HEK293 (cell line): ENCODE results near the gene KLHDC7B.

Experiments
- BCL11B ChIP-seq: fragments of 450-650 bp; formaldehyde crosslinking; IDR thresholded peaks from 2 replicates; pipeline ENCODE4 v1.5.1; 2016; ENCODE audit warnings: low read depth, missing biosample characterization, missing genetic modification characterization
- MYNN ChIP-seq: fragments of 450-650 bp; formaldehyde crosslinking; IDR thresholded peaks from 2 replicates; pipeline ENCODE4 v1.5.1; 2016; ENCODE audit warnings: missing biosample characterization, missing genetic modification characterization, borderline replicate concordance
- REPIN1 ChIP-seq: fragments of 450-650 bp; formaldehyde crosslinking; IDR thresholded peaks from 2 replicates; pipeline ENCODE4 v1.5.1; 2017; ENCODE audit warnings: missing biosample characterization, missing genetic modification characterization, low read depth
- SCRT2 ChIP-seq: fragments of 450-650 bp; formaldehyde crosslinking; IDR thresholded peaks from 2 replicates; pipeline ENCODE4 v1.5.1; 2016; ENCODE audit warnings: missing biosample characterization, missing genetic modification characterization
- YY1 ChIP-seq: fragments of 450-650 bp; formaldehyde crosslinking; IDR thresholded peaks from 2 replicates; pipeline ENCODE4 v1.5.1; 2018; ENCODE audit warnings: missing biosample characterization, missing genetic modification characterization
- ZNF112 ChIP-seq: fragments of 450-650 bp; formaldehyde crosslinking; IDR thresholded peaks from 2 replicates; pipeline ENCODE4 v1.5.0; 2017; ENCODE audit warnings: missing biosample characterization, missing genetic modification characterization
- ZNF132 ChIP-seq: fragments of 450-650 bp; formaldehyde crosslinking; IDR thresholded peaks from 2 replicates; pipeline ENCODE4 v1.5.1; 2017; ENCODE audit warnings: missing biosample characterization, missing genetic modification characterization, borderline replicate concordance
- ZNF155 ChIP-seq: fragments of 450-650 bp; formaldehyde crosslinking; IDR thresholded peaks from 2 replicates; pipeline ENCODE4 v1.5.1; 2016; ENCODE audit warnings: missing biosample characterization, missing genetic modification characterization
- ZNF184 ChIP-seq: fragments of 450-650 bp; IDR thresholded peaks from 2 replicates; pipeline ENCODE4 v1.5.1; 2018; ENCODE audit warnings: missing biosample characterization, mild to moderate bottlenecking, missing genetic modification characterization
- ZNF274 ChIP-seq, 2 experiments: fragments of 200-500 bp in 1 of 2; fragments of 450-650 bp in 1 of 2; sonication (Bioruptor generic) in 1 of 2; formaldehyde crosslinking in 1 of 2; IDR thresholded peaks; 2 replicates each; pipeline versions ENCODE4 v1.5.1 to v1.6.1; 2014 to 2016; ENCODE audit warnings: borderline replicate concordance in 1 of 2, inconsistent platforms in 1 of 2, low read length in 1 of 2, missing biosample characterization in 1 of 2, missing genetic modification characterization in 1 of 2
- ZNF341 ChIP-seq: fragments of 450-650 bp; formaldehyde crosslinking; IDR thresholded peaks from 2 replicates; pipeline ENCODE4; 2016; ENCODE audit warnings: low read depth, missing biosample characterization, missing genetic modification characterization
- ZNF362 ChIP-seq: fragments of 450-650 bp; formaldehyde crosslinking; IDR thresholded peaks from 2 replicates; pipeline ENCODE4 v1.5.1; 2016; ENCODE audit warnings: missing biosample characterization, missing genetic modification characterization
- ZNF48 ChIP-seq: fragments of 450-650 bp; formaldehyde crosslinking; IDR thresholded peaks from 2 replicates; pipeline ENCODE4 v1.5.1; 2016; ENCODE audit warnings: missing biosample characterization, missing genetic modification characterization
- ZNF548 ChIP-seq: fragments of 450-650 bp; formaldehyde crosslinking; IDR thresholded peaks from 2 replicates; pipeline ENCODE4 v1.5.1; 2016; ENCODE audit warnings: missing biosample characterization, missing genetic modification characterization
- ZNF561 ChIP-seq: fragments of 450-650 bp; IDR thresholded peaks from 2 replicates; pipeline ENCODE4 v1.5.1; 2018; ENCODE audit warnings: missing biosample characterization, missing genetic modification characterization, borderline replicate concordance
- ZNF621 ChIP-seq: fragments of 450-650 bp; formaldehyde crosslinking; IDR thresholded peaks from 2 replicates; pipeline ENCODE4 v1.5.1; 2017; ENCODE audit warnings: missing biosample characterization, missing genetic modification characterization
- ZNF660 ChIP-seq: fragments of 450-650 bp; IDR thresholded peaks from 2 replicates; pipeline ENCODE4 v1.5.1; 2018; ENCODE audit warnings: missing biosample characterization, mild to moderate bottlenecking, missing genetic modification characterization
- ZNF677 ChIP-seq: fragments of 450-650 bp; IDR thresholded peaks from 2 replicates; pipeline ENCODE4 v1.5.0; 2018; ENCODE audit warnings: missing biosample characterization, mild to moderate bottlenecking, missing genetic modification characterization, moderate library complexity
- ZNF701 ChIP-seq: fragments of 450-650 bp; formaldehyde crosslinking; IDR thresholded peaks from 2 replicates; pipeline ENCODE4 v1.5.1; 2016; ENCODE audit warnings: missing biosample characterization, missing genetic modification characterization
- ZNF785 ChIP-seq: fragments of 450-650 bp; formaldehyde crosslinking; IDR thresholded peaks from 2 replicates; pipeline ENCODE4 v1.5.1; 2016; ENCODE audit warnings: missing biosample characterization, missing genetic modification characterization
- TF ChIP-seq, protein P1 (sequence below): fragments of 450-650 bp; formaldehyde crosslinking; conservative IDR thresholded peaks from 2 replicates; pipeline ENCODE4 v1.5.1; 2016; ENCODE audit warnings: low read depth, missing biosample characterization, missing genetic modification characterization
- TF ChIP-seq, protein P2 (sequence below): fragments of 450-650 bp; formaldehyde crosslinking; IDR thresholded peaks from 2 replicates; pipeline ENCODE4 v1.5.1; 2017; ENCODE audit warnings: missing biosample characterization, missing genetic modification characterization
- TF ChIP-seq, protein P3 (sequence below): fragments of 450-650 bp; formaldehyde crosslinking; IDR thresholded peaks from 2 replicates; pipeline ENCODE4 v1.5.1; 2016; ENCODE audit warnings: missing biosample characterization, missing genetic modification characterization, low read depth
- TF ChIP-seq, protein P4 (sequence below): fragments of 450-650 bp; formaldehyde crosslinking; IDR thresholded peaks from 2 replicates; pipeline ENCODE4 v1.5.1; 2016; ENCODE audit warnings: missing biosample characterization, missing genetic modification characterization, borderline replicate concordance
- TF ChIP-seq, protein P5 (sequence below): fragments of 450-650 bp; IDR thresholded peaks from 2 replicates; pipeline ENCODE4 v1.5.1; 2018; ENCODE audit warnings: missing biosample characterization, mild to moderate bottlenecking, missing genetic modification characterization

KLHDC7B gene

DNA sequence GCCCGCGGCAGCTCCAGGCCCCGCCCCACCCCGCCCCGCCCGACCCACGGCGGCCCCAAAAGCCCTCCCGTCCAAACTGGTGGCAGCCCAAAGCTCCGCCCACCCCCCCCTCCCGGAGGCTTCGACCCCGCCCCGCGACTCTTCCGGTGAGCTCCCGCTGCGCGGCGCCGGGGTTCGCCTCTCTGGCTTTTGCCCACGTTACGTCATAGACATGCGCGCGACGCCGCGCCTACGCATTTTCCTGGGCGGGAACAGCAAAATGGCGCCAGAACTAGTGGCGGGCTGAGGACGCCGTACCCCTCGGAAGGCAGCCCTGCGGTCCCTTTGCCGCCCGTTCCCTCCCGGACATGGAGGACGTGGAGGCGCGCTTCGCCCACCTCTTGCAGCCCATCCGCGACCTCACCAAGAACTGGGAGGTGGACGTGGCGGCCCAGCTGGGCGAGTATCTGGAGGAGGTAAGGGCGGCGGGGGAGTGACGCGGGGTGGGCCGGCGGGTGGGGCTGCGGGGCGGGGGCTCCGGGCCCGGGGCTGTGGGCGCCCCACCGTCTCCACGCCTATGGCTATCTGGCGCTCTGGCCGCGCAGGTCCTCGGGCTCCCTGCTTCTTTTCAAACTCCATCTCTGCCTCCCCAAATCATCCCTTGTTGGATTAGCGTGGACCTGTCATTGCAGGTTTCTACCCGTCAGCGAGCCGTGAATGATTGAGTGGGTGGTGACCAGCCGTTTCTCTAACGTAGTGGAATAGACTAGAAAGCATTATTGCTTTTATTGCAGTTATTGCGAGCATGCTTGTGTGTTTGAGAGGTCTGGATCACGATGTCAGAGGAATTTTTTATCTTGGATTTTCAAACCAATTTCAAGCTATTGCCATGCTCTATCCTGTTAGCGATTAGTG, 37.5 kb upstream of the KLHDC7B start, which contains the start of gene NCAPH2 (continued):
- TF ChIP-seq, protein P1, sequence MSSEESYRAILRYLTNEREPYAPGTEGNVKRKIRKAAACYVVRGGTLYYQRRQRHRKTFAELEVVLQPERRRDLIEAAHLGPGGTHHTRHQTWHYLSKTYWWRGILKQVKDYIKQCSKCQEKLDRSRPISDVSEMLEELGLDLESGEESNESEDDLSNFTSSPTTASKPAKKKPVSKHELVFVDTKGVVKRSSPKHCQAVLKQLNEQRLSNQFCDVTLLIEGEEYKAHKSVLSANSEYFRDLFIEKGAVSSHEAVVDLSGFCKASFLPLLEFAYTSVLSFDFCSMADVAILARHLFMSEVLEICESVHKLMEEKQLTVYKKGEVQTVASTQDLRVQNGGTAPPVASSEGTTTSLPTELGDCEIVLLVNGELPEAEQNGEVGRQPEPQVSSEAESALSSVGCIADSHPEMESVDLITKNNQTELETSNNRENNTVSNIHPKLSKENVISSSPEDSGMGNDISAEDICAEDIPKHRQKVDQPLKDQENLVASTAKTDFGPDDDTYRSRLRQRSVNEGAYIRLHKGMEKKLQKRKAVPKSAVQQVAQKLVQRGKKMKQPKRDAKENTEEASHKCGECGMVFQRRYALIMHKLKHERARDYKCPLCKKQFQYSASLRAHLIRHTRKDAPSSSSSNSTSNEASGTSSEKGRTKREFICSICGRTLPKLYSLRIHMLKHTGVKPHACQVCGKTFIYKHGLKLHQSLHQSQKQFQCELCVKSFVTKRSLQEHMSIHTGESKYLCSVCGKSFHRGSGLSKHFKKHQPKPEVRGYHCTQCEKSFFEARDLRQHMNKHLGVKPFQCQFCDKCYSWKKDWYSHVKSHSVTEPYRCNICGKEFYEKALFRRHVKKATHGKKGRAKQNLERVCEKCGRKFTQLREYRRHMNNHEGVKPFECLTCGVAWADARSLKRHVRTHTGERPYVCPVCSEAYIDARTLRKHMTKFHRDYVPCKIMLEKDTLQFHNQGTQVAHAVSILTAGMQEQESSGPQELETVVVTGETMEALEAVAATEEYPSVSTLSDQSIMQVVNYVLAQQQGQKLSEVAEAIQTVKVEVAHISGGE (tag by site-specific recombination): peak; percentile 46; the same call in 1 of the 2 replicates
- TF ChIP-seq, protein P2, sequence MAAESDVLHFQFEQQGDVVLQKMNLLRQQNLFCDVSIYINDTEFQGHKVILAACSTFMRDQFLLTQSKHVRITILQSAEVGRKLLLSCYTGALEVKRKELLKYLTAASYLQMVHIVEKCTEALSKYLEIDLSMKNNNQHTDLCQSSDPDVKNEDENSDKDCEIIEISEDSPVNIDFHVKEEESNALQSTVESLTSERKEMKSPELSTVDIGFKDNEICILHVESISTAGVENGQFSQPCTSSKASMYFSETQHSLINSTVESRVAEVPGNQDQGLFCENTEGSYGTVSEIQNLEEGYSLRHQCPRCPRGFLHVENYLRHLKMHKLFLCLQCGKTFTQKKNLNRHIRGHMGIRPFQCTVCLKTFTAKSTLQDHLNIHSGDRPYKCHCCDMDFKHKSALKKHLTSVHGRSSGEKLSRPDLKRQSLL (tag by site-specific recombination): no peak
- TF ChIP-seq, protein P3, sequence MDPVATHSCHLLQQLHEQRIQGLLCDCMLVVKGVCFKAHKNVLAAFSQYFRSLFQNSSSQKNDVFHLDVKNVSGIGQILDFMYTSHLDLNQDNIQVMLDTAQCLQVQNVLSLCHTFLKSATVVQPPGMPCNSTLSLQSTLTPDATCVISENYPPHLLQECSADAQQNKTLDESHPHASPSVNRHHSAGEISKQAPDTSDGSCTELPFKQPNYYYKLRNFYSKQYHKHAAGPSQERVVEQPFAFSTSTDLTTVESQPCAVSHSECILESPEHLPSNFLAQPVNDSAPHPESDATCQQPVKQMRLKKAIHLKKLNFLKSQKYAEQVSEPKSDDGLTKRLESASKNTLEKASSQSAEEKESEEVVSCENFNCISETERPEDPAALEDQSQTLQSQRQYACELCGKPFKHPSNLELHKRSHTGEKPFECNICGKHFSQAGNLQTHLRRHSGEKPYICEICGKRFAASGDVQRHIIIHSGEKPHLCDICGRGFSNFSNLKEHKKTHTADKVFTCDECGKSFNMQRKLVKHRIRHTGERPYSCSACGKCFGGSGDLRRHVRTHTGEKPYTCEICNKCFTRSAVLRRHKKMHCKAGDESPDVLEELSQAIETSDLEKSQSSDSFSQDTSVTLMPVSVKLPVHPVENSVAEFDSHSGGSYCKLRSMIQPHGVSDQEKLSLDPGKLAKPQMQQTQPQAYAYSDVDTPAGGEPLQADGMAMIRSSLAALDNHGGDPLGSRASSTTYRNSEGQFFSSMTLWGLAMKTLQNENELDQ (tag by site-specific recombination): no peak
- TF ChIP-seq MYNN (tag by site-specific recombination) (no peak), BCL11B (no peak), ZNF112 (no peak), ZNF48 (no peak), ZNF184 (tag by site-specific recombination) (no peak), ZNF677 (tag by site-specific recombination) (no peak), ZNF785 (tag by site-specific recombination) (no peak), ZNF341 (tag by site-specific recombination) (peak; percentile 83), ZNF660 (tag by site-specific recombination) (peak; percentile 77; the same call in 1 of the 2 replicates), ZNF132 (tag by site-specific recombination) (no peak), ZNF621 (tag by site-specific recombination) (no peak), ZNF274 (IDR thresholded peaks at IDR 0.05; ENCODE audit: low read length) (no peak), ZNF274 (tag by site-specific recombination; IDR thresholded peaks at IDR 0.05; ENCODE audit: borderline replicate concordance) (no peak), ZNF548 (tag by site-specific recombination) (no peak), ZNF155 (tag by site-specific recombination) (no peak), ZNF362 (no peak), REPIN1 (no peak), SCRT2 (tag by site-specific recombination) (0 out of 2 replicates have a peak, but pooled peaks have one; percentile 10), ZNF701 (tag by site-specific recombination) (no peak), YY1 (tag by site-specific recombination) (peak; percentile 97), ZNF561 (tag by site-specific recombination) (0 out of 2 replicates have a peak, but pooled peaks have one; percentile 34)
- TF ChIP-seq, protein P4, sequence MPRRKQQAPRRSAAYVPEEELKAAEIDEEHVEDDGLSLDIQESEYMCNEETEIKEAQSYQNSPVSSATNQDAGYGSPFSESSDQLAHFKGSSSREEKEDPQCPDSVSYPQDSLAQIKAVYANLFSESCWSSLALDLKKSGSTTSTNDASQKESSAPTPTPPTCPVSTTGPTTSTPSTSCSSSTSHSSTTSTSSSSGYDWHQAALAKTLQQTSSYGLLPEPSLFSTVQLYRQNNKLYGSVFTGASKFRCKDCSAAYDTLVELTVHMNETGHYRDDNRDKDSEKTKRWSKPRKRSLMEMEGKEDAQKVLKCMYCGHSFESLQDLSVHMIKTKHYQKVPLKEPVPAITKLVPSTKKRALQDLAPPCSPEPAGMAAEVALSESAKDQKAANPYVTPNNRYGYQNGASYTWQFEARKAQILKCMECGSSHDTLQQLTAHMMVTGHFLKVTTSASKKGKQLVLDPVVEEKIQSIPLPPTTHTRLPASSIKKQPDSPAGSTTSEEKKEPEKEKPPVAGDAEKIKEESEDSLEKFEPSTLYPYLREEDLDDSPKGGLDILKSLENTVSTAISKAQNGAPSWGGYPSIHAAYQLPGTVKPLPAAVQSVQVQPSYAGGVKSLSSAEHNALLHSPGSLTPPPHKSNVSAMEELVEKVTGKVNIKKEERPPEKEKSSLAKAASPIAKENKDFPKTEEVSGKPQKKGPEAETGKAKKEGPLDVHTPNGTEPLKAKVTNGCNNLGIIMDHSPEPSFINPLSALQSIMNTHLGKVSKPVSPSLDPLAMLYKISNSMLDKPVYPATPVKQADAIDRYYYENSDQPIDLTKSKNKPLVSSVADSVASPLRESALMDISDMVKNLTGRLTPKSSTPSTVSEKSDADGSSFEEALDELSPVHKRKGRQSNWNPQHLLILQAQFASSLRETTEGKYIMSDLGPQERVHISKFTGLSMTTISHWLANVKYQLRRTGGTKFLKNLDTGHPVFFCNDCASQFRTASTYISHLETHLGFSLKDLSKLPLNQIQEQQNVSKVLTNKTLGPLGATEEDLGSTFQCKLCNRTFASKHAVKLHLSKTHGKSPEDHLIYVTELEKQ (tag by site-specific recombination): peak; percentile 65; the same call in 1 of the 2 replicates
- TF ChIP-seq, protein P5, sequence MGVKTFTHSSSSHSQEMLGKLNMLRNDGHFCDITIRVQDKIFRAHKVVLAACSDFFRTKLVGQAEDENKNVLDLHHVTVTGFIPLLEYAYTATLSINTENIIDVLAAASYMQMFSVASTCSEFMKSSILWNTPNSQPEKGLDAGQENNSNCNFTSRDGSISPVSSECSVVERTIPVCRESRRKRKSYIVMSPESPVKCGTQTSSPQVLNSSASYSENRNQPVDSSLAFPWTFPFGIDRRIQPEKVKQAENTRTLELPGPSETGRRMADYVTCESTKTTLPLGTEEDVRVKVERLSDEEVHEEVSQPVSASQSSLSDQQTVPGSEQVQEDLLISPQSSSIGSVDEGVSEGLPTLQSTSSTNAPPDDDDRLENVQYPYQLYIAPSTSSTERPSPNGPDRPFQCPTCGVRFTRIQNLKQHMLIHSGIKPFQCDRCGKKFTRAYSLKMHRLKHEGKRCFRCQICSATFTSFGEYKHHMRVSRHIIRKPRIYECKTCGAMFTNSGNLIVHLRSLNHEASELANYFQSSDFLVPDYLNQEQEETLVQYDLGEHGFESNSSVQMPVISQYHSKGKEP (tag by site-specific recombination): no peak
